Measurements from ENCODE around the gene ANO1.

ANO1 gene

GRCh38 chr11:70091638-70092037 lies 13.5 kb downstream of the ANO1 start:
- no peak for ATAC-seq

GRCh38 chr11:70092959-70093715 lies 15.0 kb downstream of the ANO1 start:
- no peak for ATAC-seq
- TF ChIP-seq ISL1 (CRISPR knock-in tag; IDR thresholded peaks at IDR 0.05) (no peak), ZFP3 (CRISPR knock-in tag; IDR thresholded peaks at IDR 0.05) (no peak), TSHZ2 (CRISPR knock-in tag; IDR thresholded peaks at IDR 0.05) (no peak), GLIS3 (CRISPR knock-in tag; IDR thresholded peaks at IDR 0.05) (no peak), ARNTL (CRISPR knock-in tag; IDR thresholded peaks at IDR 0.05; ENCODE audit: borderline replicate concordance, low read depth) (no peak), ZNF70 (CRISPR knock-in tag; IDR thresholded peaks at IDR 0.05) (no peak), ZC3H10 (CRISPR knock-in tag; IDR thresholded peaks at IDR 0.05) (no peak), CSDC2 (CRISPR knock-in tag; IDR thresholded peaks at IDR 0.05) (no peak), ESRRG (CRISPR knock-in tag; IDR thresholded peaks at IDR 0.05) (no peak), CSRNP3 (CRISPR knock-in tag; IDR thresholded peaks at IDR 0.05) (no peak), SNAI2 (CRISPR knock-in tag; IDR thresholded peaks at IDR 0.05) (no peak)

More at GRCh38 chr11:70091638-70092037, 13.5 kb downstream of the ANO1 start:
- no peak for TF ChIP-seq TCF4 (CRISPR knock-in tag; IDR thresholded peaks at IDR 0.05; ENCODE audit: borderline replicate concordance)
- no peak for TF ChIP-seq ZFP3 (CRISPR knock-in tag; IDR thresholded peaks at IDR 0.05)
- no peak for TF ChIP-seq CSRNP3 (CRISPR knock-in tag; IDR thresholded peaks at IDR 0.05)
- no peak for TF ChIP-seq PATZ1 (CRISPR knock-in tag; IDR thresholded peaks at IDR 0.05; ENCODE audit: borderline replicate concordance)
- TF ChIP-seq ZNF70 (CRISPR knock-in tag; IDR thresholded peaks at IDR 0.05): no peak
- no peak for TF ChIP-seq TOX (CRISPR knock-in tag; IDR thresholded peaks at IDR 0.05; ENCODE audit: borderline replicate concordance)
- TF ChIP-seq TSHZ2 (CRISPR knock-in tag; IDR thresholded peaks at IDR 0.05): no peak
- TF ChIP-seq ESRRG (CRISPR knock-in tag; IDR thresholded peaks at IDR 0.05): no peak
- TF ChIP-seq ISL1 (CRISPR knock-in tag; IDR thresholded peaks at IDR 0.05): no peak
- TF ChIP-seq ZNF565 (CRISPR knock-in tag; conservative IDR thresholded peaks at IDR 0.05; ENCODE audit: low read depth): no peak
- no peak for TF ChIP-seq ZC3H10 (CRISPR knock-in tag; IDR thresholded peaks at IDR 0.05)
- no peak for TF ChIP-seq CSDC2 (CRISPR knock-in tag; IDR thresholded peaks at IDR 0.05)
- TF ChIP-seq CREB5 (CRISPR knock-in tag; IDR thresholded peaks at IDR 0.05; ENCODE audit: low read depth): no peak

Data from SK-N-SH treated with all-trans-retinoic acid at 6 μM for 48 hours (cell line).